Osteoblast (primary cell): ENCODE measurements around the gene WDFY4. TPM values are rescaled to one million over a fixed set of nuclear protein-coding genes. Genes with fewer than 3 reads are reported as not detected.

Source experiments
- DNase-seq: peaks from one replicate; pipeline ENCODE4 v3.0.0; 2011; ENCODE audit warnings: low spot score, mixed read lengths; ENCODE audit not compliant: insufficient read length; ENCODE audit errors: missing footprints
- H2AFZ ChIP-seq: 2 replicates; pipeline ENCODE4 v1.6.0; 2011; ENCODE audit warnings: mild to moderate bottlenecking, low read length
- H3K27ac ChIP-seq: 2 replicates; pipeline ENCODE4 v1.5.1; 2011; ENCODE audit warnings: mild to moderate bottlenecking, low read depth, low read length, moderate library complexity
- H3K27me3 ChIP-seq: 2 replicates; pipeline ENCODE4 v1.6.0; 2012; ENCODE audit warnings: mild to moderate bottlenecking, control low read depth, inconsistent platforms, low read length, moderate library complexity; ENCODE audit not compliant: insufficient read depth
- H3K36me3 ChIP-seq: 2 replicates; pipeline ENCODE4 v1.5.1; 2011; ENCODE audit warnings: mild to moderate bottlenecking, low read length, control low read depth, moderate library complexity; ENCODE audit not compliant: insufficient read depth
- H3K4me1 ChIP-seq: 2 replicates; pipeline ENCODE4 v1.5.1; 2011; ENCODE audit warnings: mild to moderate bottlenecking, low read length, control low read depth, moderate library complexity; ENCODE audit not compliant: insufficient read depth
- H3K4me2 ChIP-seq: 2 replicates; pipeline ENCODE4 v1.6.0; 2011; ENCODE audit warnings: mild to moderate bottlenecking, low read length; ENCODE audit not compliant: insufficient read depth
- H3K4me3 ChIP-seq: fragments of 200-600 bp; sonication (generic); 3 replicates; pipeline ENCODE4 v1.5.1; 2012; ENCODE audit warnings: mild to moderate bottlenecking, low read length, inconsistent platforms; ENCODE audit not compliant: insufficient read depth
- H3K79me2 ChIP-seq: 2 replicates; pipeline ENCODE4 v1.6.0; 2012; ENCODE audit warnings: mild to moderate bottlenecking, low read length, control low read depth, inconsistent platforms; ENCODE audit not compliant: insufficient read depth
- H3K9me3 ChIP-seq: 2 replicates; pipeline ENCODE4 v1.5.1; 2011; ENCODE audit warnings: low read depth, low read length, control low read depth
- H4K20me1 ChIP-seq: 2 replicates; pipeline ENCODE4 v1.6.0; 2012; ENCODE audit warnings: mild to moderate bottlenecking, low read length, control low read depth; ENCODE audit not compliant: insufficient read depth
- CTCF ChIP-seq: IDR thresholded peaks from 2 replicates; pipeline ENCODE4 v1.5.1; 2011; ENCODE audit warnings: mild to moderate bottlenecking, low read depth, low read length, moderate library complexity; ENCODE audit errors: extremely low read depth
- total RNA-seq: library from RNA; depleted of rRNA; stranded (reverse); fragments of >200 nt; gene quantifications from 2 replicates; pipeline ENCODE4 v1.2.3, GENCODE V29; 2012

Gene WDFY4
- total RNA-seq, 1 donor = 0.36 TPM

- Histone ChIP-seq H3K4me3 (no peak overlapping the region), H3K27me3 (peaks cover 11% of the 10 kb centered on the region), H3K79me2 (no peaks in the 10 kb centered on the region), H2AFZ (no peak overlapping the region), H3K36me3 (no peaks in the 10 kb centered on the region), H3K4me1 (no peaks in the 10 kb centered on the region), H4K20me1 (no peaks in the 10 kb centered on the region), H3K9me3 (no peaks in the 10 kb centered on the region), H3K27ac (no peak overlapping the region), H3K4me2 (no peak overlapping the region)
- DNase-seq = no peak
- TF ChIP-seq CTCF = no peak
Measured at GRCh38 chr10:48910548-48910947, 225.9 kb downstream of the WDFY4 start.

DNA sequence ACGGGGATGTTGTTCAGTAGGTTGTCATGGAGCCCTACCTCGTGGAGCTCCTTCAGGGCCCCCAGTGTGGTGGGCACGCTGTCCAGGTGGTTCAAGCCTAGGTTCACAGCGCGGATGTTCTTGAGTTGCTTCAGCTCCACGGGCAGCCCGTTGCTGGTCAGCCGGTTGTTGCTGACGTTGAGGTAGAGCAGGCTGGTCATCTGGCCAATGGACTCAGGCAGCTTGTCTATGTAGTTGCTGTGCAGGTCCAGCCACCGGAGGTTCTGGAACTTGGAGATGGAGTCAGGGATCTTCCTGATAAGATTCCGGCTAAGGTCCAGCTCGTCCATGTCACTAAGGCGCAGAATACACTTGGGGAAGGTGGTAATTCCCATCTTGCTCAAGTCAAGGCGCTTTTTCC, 229.0 kb downstream of the WDFY4 start:
- no peak for TF ChIP-seq CTCF
- Histone ChIP-seq H4K20me1 (no peaks in the 10 kb centered on the region), H3K4me1 (no peaks in the 10 kb centered on the region), H3K4me2 (no peak overlapping the region), H3K27ac (no peak overlapping the region), H2AFZ (no peak overlapping the region), H3K4me3 (no peak overlapping the region), H3K27me3 (peaks cover 21% of the 10 kb centered on the region), H3K79me2 (no peaks in the 10 kb centered on the region), H3K36me3 (no peaks in the 10 kb centered on the region), H3K9me3 (no peaks in the 10 kb centered on the region)
- DNase-seq = no peak

- DNase-seq = no peak
- Histone ChIP-seq H3K27me3 (peaks cover 6% of the 10 kb centered on the region), H3K4me1 (no peaks in the 10 kb centered on the region), H2AFZ (no peak overlapping the region), H3K79me2 (no peaks in the 10 kb centered on the region), H4K20me1 (no peaks in the 10 kb centered on the region), H3K4me2 (no peak overlapping the region), H3K27ac (no peak overlapping the region), H3K9me3 (no peaks in the 10 kb centered on the region), H3K4me3 (no peak overlapping the region), H3K36me3 (no peaks in the 10 kb centered on the region)
- TF ChIP-seq CTCF = no peak
Measured at GRCh38 chr10:48923748-48924147, 239.1 kb downstream of the WDFY4 start.

DNA sequence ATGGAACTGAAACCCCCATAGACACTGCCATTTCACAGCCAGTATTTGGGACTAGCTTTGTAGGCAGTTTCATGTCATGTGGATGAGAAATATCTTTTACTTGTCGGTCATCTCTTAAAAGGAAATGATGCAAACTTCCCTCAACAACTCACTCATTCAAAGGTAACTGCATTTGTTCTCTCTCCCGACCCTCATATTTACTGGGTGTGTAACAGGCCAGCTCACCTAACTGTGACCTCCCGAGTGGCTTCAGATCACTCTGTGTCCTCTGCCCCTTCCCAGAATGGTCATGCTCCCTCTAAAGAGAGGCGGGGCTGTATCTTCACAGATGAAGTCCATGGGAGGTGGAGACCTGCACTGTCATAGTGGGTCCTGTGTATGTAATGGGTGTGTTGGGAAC, 240.3 kb downstream of the WDFY4 start:
- Histone ChIP-seq H3K79me2 (no peaks in the 10 kb centered on the region), H2AFZ (no peak overlapping the region), H3K27ac (no peak overlapping the region), H4K20me1 (no peaks in the 10 kb centered on the region), H3K36me3 (no peaks in the 10 kb centered on the region), H3K4me3 (no peak overlapping the region), H3K9me3 (no peaks in the 10 kb centered on the region), H3K27me3 (peaks cover 4% of the 10 kb centered on the region), H3K4me1 (no peaks in the 10 kb centered on the region), H3K4me2 (no peak overlapping the region)
- no peak for DNase-seq
- TF ChIP-seq CTCF = no peak
